Ishikawa (cell line): ENCODE results near the gene COL26A1.

Source experiments
- CEBPB ChIP-seq: IDR thresholded peaks from 2 replicates; pipeline ENCODE4 v1.6.1; 2012
- CREB1 ChIP-seq: IDR thresholded peaks from 2 replicates; pipeline ENCODE4 v1.6.1; 2012; ENCODE audit warnings: low read depth
- EGR1 ChIP-seq: IDR thresholded peaks from 2 replicates; pipeline ENCODE4 v1.6.1; 2012
- EP300 ChIP-seq: IDR thresholded peaks from 2 replicates; pipeline ENCODE4 v1.6.1; 2012; ENCODE audit warnings: borderline replicate concordance
- FOXM1 ChIP-seq: IDR thresholded peaks from 2 replicates; pipeline ENCODE4 v1.6.1; 2012; ENCODE audit warnings: low read depth, borderline replicate concordance
- MAX ChIP-seq: IDR thresholded peaks from 2 replicates; pipeline ENCODE4 v1.6.1; 2012
- NFIC ChIP-seq: IDR thresholded peaks from 2 replicates; pipeline ENCODE4 v1.6.1; 2012
- RAD21 ChIP-seq: IDR thresholded peaks from 2 replicates; pipeline ENCODE4 v1.6.1; 2012; ENCODE audit warnings: low read depth
- REST ChIP-seq: IDR thresholded peaks from 2 replicates; pipeline ENCODE4 v1.6.1; 2012; ENCODE audit warnings: low read depth, mild to moderate bottlenecking
- TAF1 ChIP-seq: IDR thresholded peaks from 2 replicates; pipeline ENCODE4 v1.6.1; 2012; ENCODE audit warnings: low read depth, mild to moderate bottlenecking
- TCF12 ChIP-seq: IDR thresholded peaks from 2 replicates; pipeline ENCODE4 v1.6.1; 2012; ENCODE audit warnings: low read depth
- TEAD4 ChIP-seq: IDR thresholded peaks from 2 replicates; pipeline ENCODE4 v1.6.1; 2012
- USF1 ChIP-seq: IDR thresholded peaks from 2 replicates; pipeline ENCODE4 v1.6.1; 2012
- YY1 ChIP-seq: IDR thresholded peaks from 2 replicates; pipeline ENCODE4 v1.6.1; 2012; ENCODE audit warnings: low read depth
- ZBTB7A ChIP-seq: IDR thresholded peaks from 2 replicates; pipeline ENCODE4 v1.6.1; 2012; ENCODE audit warnings: low read depth

The COL26A1 gene

GRCh38 chr7:101562531-101563197, 200.0 kb downstream of the COL26A1 start:
- no peak for TF ChIP-seq USF1
- no peak for TF ChIP-seq TAF1
- TF ChIP-seq EP300 = no peak
- no peak for TF ChIP-seq RAD21
- no peak for TF ChIP-seq TCF12
- TF ChIP-seq CEBPB = no peak
- no peak for TF ChIP-seq TEAD4
- no peak for TF ChIP-seq YY1
- no peak for TF ChIP-seq REST
- no peak for TF ChIP-seq CREB1
- no peak for TF ChIP-seq EGR1
- no peak for TF ChIP-seq ZBTB7A
- no peak for TF ChIP-seq FOXM1
- no peak for TF ChIP-seq NFIC
- no peak for TF ChIP-seq MAX

GRCh38 chr7:101563198-101563901, 200.7 kb downstream of the COL26A1 start:
- TF ChIP-seq YY1 (no peak), TAF1 (no peak), RAD21 (no peak), REST (no peak), USF1 (no peak), NFIC (no peak), TEAD4 (no peak), EP300 (no peak), ZBTB7A (no peak), TCF12 (no peak), CREB1 (no peak), MAX (no peak), CEBPB (no peak), EGR1 (no peak), FOXM1 (no peak)

- no peak for TF ChIP-seq EP300
- no peak for TF ChIP-seq USF1
- TF ChIP-seq REST = no peak
- no peak for TF ChIP-seq MAX
- TF ChIP-seq FOXM1 = no peak
- no peak for TF ChIP-seq TEAD4
- no peak for TF ChIP-seq EGR1
- TF ChIP-seq RAD21 = no peak
- no peak for TF ChIP-seq NFIC
- no peak for TF ChIP-seq CREB1
- TF ChIP-seq TAF1 = no peak
These were observed 201.5 kb downstream of the COL26A1 start for GRCh38 chr7:101563943-101564777.
